D721Med (cell line): ENCODE data around the gene ALPI.
"Not testable (repeated sequence)": the region's sequence is repeated elsewhere in the genome, so short reads cannot be mapped to it uniquely, and the experiment has no call there.

Experiments used
- DNase-seq: peaks from one replicate; pipeline ENCODE4 v3.0.0; 2011; ENCODE audit warnings: low spot score; ENCODE audit not compliant: insufficient read length
- FAIRE-seq: peaks from 2 replicates; lab custom pipeline; 2011; peaks lifted over from hg19 to GRCh38; lab: Jason Lieb, UNC
- CTCF ChIP-seq: IDR thresholded peaks from 2 replicates; pipeline ENCODE4 v1.5.1; 2012; ENCODE audit warnings: mild to moderate bottlenecking, control low read depth; ENCODE audit not compliant: insufficient read depth; ENCODE audit errors: missing control alignments

The ALPI gene

GRCh38 chr2:232436381-232437194 lies 19.4 kb upstream of the ALPI start:
- DNase-seq = no peak
- TF ChIP-seq CTCF = no peak
- FAIRE-seq = no peak

- no peak for TF ChIP-seq CTCF
- FAIRE-seq (no peak), DNase-seq (no peak)
These were observed 18.8 kb upstream of the ALPI start for GRCh38 chr2:232437195-232437571.

GRCh38 chr2:232438091-232438490 lies 17.9 kb upstream of the ALPI start:
- FAIRE-seq = no peak
- DNase-seq = no peak

GRCh38 chr2:232438951-232439757 lies 16.8 kb upstream of the ALPI start:
- FAIRE-seq (no peak), DNase-seq (no peak)
- peak; percentile 28 for TF ChIP-seq CTCF

More at GRCh38 chr2:232438091-232438490, 17.9 kb upstream of the ALPI start:
- no peak for TF ChIP-seq CTCF

GRCh38 chr2:232439758-232440135 lies 16.2 kb upstream of the ALPI start:
- FAIRE-seq = no peak
- DNase-seq = no peak
- TF ChIP-seq CTCF = no peak

GRCh38 chr2:232440220-232441018 lies 15.5 kb upstream of the ALPI start:
- FAIRE-seq = not testable (repeated sequence)
- TF ChIP-seq CTCF = peak; percentile 92
- peak; percentile 91 for DNase-seq
